H9 (cell line): ENCODE measurements around the gene IGDCC3. TPM values are rescaled to one million over a fixed set of nuclear protein-coding genes. Genes with fewer than 3 reads are reported as not detected.

Experiments used
- DNase-seq: peaks from one replicate; pipeline ENCODE4 v3.0.0-alpha.2; 2017
- H2AFZ ChIP-seq: one replicate; pipeline ENCODE4 v1.6.1; 2013; ENCODE audit warnings: mild to moderate bottlenecking, low read length, control low read depth, moderate library complexity
- H2AK5ac ChIP-seq: 2 replicates; pipeline ENCODE4 v1.6.1; 2013; ENCODE audit warnings: low read length, control low read depth, mixed read lengths; ENCODE audit not compliant: insufficient read length
- H2BK120ac ChIP-seq: one replicate; pipeline ENCODE4 v1.6.1; 2013; ENCODE audit warnings: low read depth, mild to moderate bottlenecking, low read length, control low read depth, inconsistent platforms; ENCODE audit not compliant: poor library complexity, severe bottlenecking
- H2BK12ac ChIP-seq: 2 replicates; pipeline ENCODE4 v1.6.1; 2013; ENCODE audit warnings: low read length, control low read depth, mixed read lengths, low read depth; ENCODE audit not compliant: insufficient read length
- H2BK15ac ChIP-seq: 2 replicates; pipeline ENCODE4 v1.6.1; 2013; ENCODE audit warnings: low read depth, low read length, control low read depth
- H2BK20ac ChIP-seq: one replicate; pipeline ENCODE4 v1.6.1; 2013; ENCODE audit warnings: low read depth, mild to moderate bottlenecking, low read length, control low read depth, inconsistent platforms; ENCODE audit not compliant: poor library complexity, severe bottlenecking
- H2BK5ac ChIP-seq: 2 replicates; pipeline ENCODE4 v1.6.1; 2013; ENCODE audit warnings: low read length, control low read depth, mixed read lengths; ENCODE audit not compliant: insufficient read length
- H3K14ac ChIP-seq: 2 replicates; pipeline ENCODE4 v1.6.1; 2013; ENCODE audit warnings: low read length, control low read depth; ENCODE audit not compliant: insufficient read depth
- H3K18ac ChIP-seq: 2 replicates; pipeline ENCODE4 v1.6.1; 2013; ENCODE audit warnings: low read depth, mild to moderate bottlenecking, mixed read lengths, low read length, control low read depth; ENCODE audit not compliant: insufficient read length
- H3K23ac ChIP-seq: 2 replicates; pipeline ENCODE4 v1.6.1; 2013; ENCODE audit warnings: low read length, control low read depth, mixed read lengths, low read depth; ENCODE audit not compliant: insufficient read length
- H3K23me2 ChIP-seq: 2 replicates; pipeline ENCODE4 v1.6.1; 2013; ENCODE audit warnings: low read depth, mild to moderate bottlenecking, mixed read lengths, low read length, control low read depth; ENCODE audit not compliant: insufficient read length, poor library complexity, severe bottlenecking
- H3K27ac ChIP-seq: 2 replicates; pipeline ENCODE4 v1.5.1; 2013; ENCODE audit warnings: low read length, control low read depth, mixed read lengths, low read depth; ENCODE audit not compliant: insufficient read length
- H3K27me3 ChIP-seq: 2 replicates; pipeline ENCODE4 v1.6.1; 2013; ENCODE audit warnings: low read length, control low read depth, inconsistent platforms; ENCODE audit not compliant: insufficient read depth
- H3K4ac ChIP-seq: 2 replicates; pipeline ENCODE4 v1.6.1; 2013; ENCODE audit warnings: low read depth, mild to moderate bottlenecking, control low read depth, inconsistent platforms, low read length, moderate library complexity
- H3K4me1 ChIP-seq: 2 replicates; pipeline ENCODE4 v1.6.1; 2013; ENCODE audit warnings: low read length, control low read depth, inconsistent platforms; ENCODE audit not compliant: insufficient read depth
- H3K4me2 ChIP-seq: 2 replicates; pipeline ENCODE4 v1.6.1; 2013; ENCODE audit warnings: low read length, control low read depth, mixed read lengths; ENCODE audit not compliant: insufficient read length, insufficient read depth
- H3K56ac ChIP-seq: 2 replicates; pipeline ENCODE4 v1.6.1; 2013; ENCODE audit warnings: low read depth, mild to moderate bottlenecking, mixed read lengths, low read length, control low read depth; ENCODE audit not compliant: insufficient read length
- H3K79me1 ChIP-seq: 2 replicates; pipeline ENCODE4 v1.6.1; 2013; ENCODE audit warnings: low read depth, mild to moderate bottlenecking, moderate library complexity, low read length, control low read depth, inconsistent platforms; ENCODE audit not compliant: insufficient read depth, poor library complexity, severe bottlenecking
- H3K79me2 ChIP-seq: 2 replicates; pipeline ENCODE4 v1.6.1; 2013; ENCODE audit warnings: low read length, control low read depth, inconsistent platforms; ENCODE audit not compliant: insufficient read depth
- H3K9ac ChIP-seq: 2 replicates; pipeline ENCODE4 v1.6.1; 2013; ENCODE audit warnings: low read length, control low read depth, mixed read lengths; ENCODE audit not compliant: insufficient read length; ENCODE audit errors: extremely low read depth
- H3K9me3 ChIP-seq: one replicate; pipeline ENCODE4 v1.6.1; 2013; ENCODE audit warnings: low read depth, low read length, inconsistent platforms; ENCODE audit not compliant: control insufficient read depth
- H3T11ph ChIP-seq: one replicate; pipeline ENCODE4 v1.6.1; 2013; ENCODE audit warnings: mild to moderate bottlenecking, low read length, control low read depth, inconsistent platforms
- H4K20me1 ChIP-seq: one replicate; pipeline ENCODE4 v1.6.1; 2013; ENCODE audit not compliant: control insufficient read depth, insufficient read length, insufficient read depth
- H4K5ac ChIP-seq: 2 replicates; pipeline ENCODE4 v1.6.1; 2013; ENCODE audit warnings: low read depth, mild to moderate bottlenecking, mixed read lengths, low read length, control low read depth; ENCODE audit not compliant: insufficient read length
- H4K8ac ChIP-seq: replicated peaks from 2 replicates; pipeline ENCODE4 v1.6.1; 2013; ENCODE audit warnings: low read length, control low read depth, mixed read lengths, low read depth; ENCODE audit not compliant: insufficient read length
- H4K91ac ChIP-seq: 2 replicates; pipeline ENCODE4 v1.6.1; 2013; ENCODE audit warnings: low read depth, mild to moderate bottlenecking, moderate library complexity, mixed read lengths, low read length, control low read depth; ENCODE audit not compliant: insufficient read length
- H3K27ac Mint-ChIP-seq, 3 experiments: 2 replicates in 2 of 3; 3 replicates in 1 of 3; pipeline ENCODE4 v1.8.0; 2020 to 2021; ENCODE audit warnings: mixed read lengths in 3 of 3, mild to moderate bottlenecking in 1 of 3, moderate library complexity in 1 of 3
- H3K27me3 Mint-ChIP-seq: 2 replicates; pipeline ENCODE4 v1.8.0; 2021; ENCODE audit warnings: low read depth, mild to moderate bottlenecking, moderate library complexity, mixed read lengths
- H3K36me3 Mint-ChIP-seq, 3 experiments: 2 replicates in 2 of 3; 3 replicates in 1 of 3; pipeline ENCODE4 v1.8.0; 2020 to 2021; ENCODE audit warnings: low read depth in 3 of 3, mixed read lengths in 3 of 3; ENCODE audit not compliant: insufficient read depth in 1 of 3
- H3K4me1 Mint-ChIP-seq, 2 experiments: 2 replicates each; pipeline ENCODE4 v1.8.0; 2020; ENCODE audit warnings: mixed read lengths in 2 of 2
- H3K4me3 Mint-ChIP-seq, 2 experiments: 2 replicates in 1 of 2; 3 replicates in 1 of 2; pipeline ENCODE4 v1.8.0; 2020 to 2021; ENCODE audit warnings: mild to moderate bottlenecking in 2 of 2, mixed read lengths in 2 of 2, moderate library complexity in 1 of 2
- H3K9me3 Mint-ChIP-seq, 2 experiments: 2 replicates in 1 of 2; 3 replicates in 1 of 2; pipeline ENCODE4 v1.8.0; 2020; ENCODE audit warnings: mild to moderate bottlenecking in 2 of 2, mixed read lengths in 2 of 2, moderate library complexity in 1 of 2
- CTCF ChIP-seq: fragments of 200-600 bp; sonication (generic); conservative IDR thresholded peaks from 3 replicates; pipeline ENCODE4 v1.8.0; 2021; ENCODE audit warnings: antibody characterized with exemption, mild to moderate bottlenecking
- WGBS: extraction: QIAGEN DNeasy Blood & Tissue Kit; methylation state at CpG from one replicate; pipeline ENCODE4 v1.1.7; 2013; ENCODE audit warnings: missing lambda C conversion rate, low lambda C conversion rate, mixed read lengths; ENCODE audit not compliant: insufficient read length; ENCODE audit errors: extremely low coverage; 5-methylcytosine and 5-hydroxymethylcytosine counted together
- total RNA-seq: library from RNA; stranded (reverse); gene quantifications from 2 replicates; pipeline ENCODE4 v1.2.1, GENCODE V29; 2021

IGDCC3 gene
- total RNA-seq, 1 experiment from 2014 or later: 18.9 TPM

GRCh38 chr15:65390447-65390846 lies 12.6 kb upstream of the IGDCC3 start:
- H3K27me3 Mint-ChIP-seq: no peaks in the 10 kb centered on the region; the same call in 1 of the 2 replicates
- Histone ChIP-seq H3K4ac (no peak overlapping the region), H4K20me1 (no peaks in the 10 kb centered on the region), H3K23ac (no peak overlapping the region), H3K79me1 (no peaks in the 10 kb centered on the region), H3K79me2 (no peaks in the 10 kb centered on the region), H3K9ac (no peak overlapping the region), H3K4me1 (0 out of 2 replicates have a peak, but pooled peaks cover 3% of the 10 kb centered on the region), H3T11ph (no peak overlapping the region), H2BK120ac (no peak overlapping the region), H3K4me2 (no peak overlapping the region), H4K5ac (no peak overlapping the region), H2BK15ac (no peak overlapping the region), H3K27me3 (peaks cover 2% of the 10 kb centered on the region; the same call in 1 of the 2 replicates), H2BK5ac (no peak overlapping the region), H3K9me3 (no peaks in the 10 kb centered on the region), H3K18ac (no peak overlapping the region), H2AK5ac (no peak overlapping the region), H3K14ac (no peak overlapping the region), H3K56ac (no peak overlapping the region), H3K27ac (no peak overlapping the region), H3K23me2 (peaks cover under 1% of the 10 kb centered on the region), H2BK12ac (no peak overlapping the region), H2BK20ac (no peak overlapping the region), H4K91ac (no peak overlapping the region), H2AFZ (no peak overlapping the region), H4K8ac (no peak overlapping the region)
- DNase-seq: no peak
- TF ChIP-seq CTCF: no peak
- no peak overlapping the region for H3K27ac Mint-ChIP-seq
- no peaks in the 10 kb centered on the region for H3K9me3 Mint-ChIP-seq
- H3K36me3 Mint-ChIP-seq: peaks cover 19 to 78% (median 56%) of the 10 kb centered on the region in 3 experiments; a peak in 6 of 7 replicates
- no peak overlapping the region for H3K4me3 Mint-ChIP-seq
- no CpG with 5 or more reads among the region's 1 CpG for WGBS
- H3K4me1 Mint-ChIP-seq: peaks cover 5 to 26% of the 10 kb centered on the region in 2 experiments
